DOHH2 (cell line): ENCODE measurements around the gene RPL5.

ENCODE experiments used
- H3F3A ChIP-seq: fragments of 200-600 bp; sonication (generic), shearing (Covaris generic); 2 replicates; pipeline ENCODE4 v1.6.0; 2016; ENCODE audit warnings: antibody characterized with exemption, mild to moderate bottlenecking; ENCODE audit not compliant: control insufficient read depth, insufficient read depth
- H3K27ac ChIP-seq: fragments of 200-600 bp; sonication (generic); 2 replicates; pipeline ENCODE4 v1.5.1; 2014; ENCODE audit warnings: low read depth, mild to moderate bottlenecking, low read length, moderate library complexity
- H3K27me3 ChIP-seq: fragments of 200-600 bp; sonication (generic); 2 replicates; pipeline ENCODE4 v1.6.1; 2014; ENCODE audit warnings: mild to moderate bottlenecking, low read length, mixed read lengths; ENCODE audit not compliant: control insufficient read depth
- H3K36me3 ChIP-seq: fragments of 200-600 bp; sonication (generic); 2 replicates; pipeline ENCODE4 v1.6.1; 2014; ENCODE audit warnings: mild to moderate bottlenecking, low read length, moderate library complexity, mixed read lengths; ENCODE audit not compliant: control insufficient read depth
- H3K4me1 ChIP-seq: fragments of 200-600 bp; sonication (generic); 2 replicates; pipeline ENCODE4 v1.6.1; 2014; ENCODE audit warnings: mild to moderate bottlenecking, low read length, mixed read lengths; ENCODE audit not compliant: control insufficient read depth
- H3K4me2 ChIP-seq: fragments of 200-600 bp; sonication (generic); 2 replicates; pipeline ENCODE4 v1.6.0; 2014; ENCODE audit warnings: mild to moderate bottlenecking, low read length, moderate library complexity
- H3K4me3 ChIP-seq: fragments of 200-600 bp; sonication (generic); 2 replicates; pipeline ENCODE4 v1.5.1; 2014; ENCODE audit warnings: mild to moderate bottlenecking, low read length, mixed read lengths
- H3K79me2 ChIP-seq: fragments of 200-600 bp; sonication (generic); 2 replicates; pipeline ENCODE4 v1.6.1; 2014; ENCODE audit warnings: mild to moderate bottlenecking, low read length, mixed read lengths; ENCODE audit not compliant: control insufficient read depth
- H3K9me2 ChIP-seq: fragments of 200-600 bp; sonication (generic); replicated peaks from 2 replicates; pipeline ENCODE4 v1.6.1; 2014; ENCODE audit warnings: mild to moderate bottlenecking, low read length, mixed read lengths; ENCODE audit not compliant: control insufficient read depth
- H3K9me3 ChIP-seq: fragments of 200-600 bp; sonication (generic); 2 replicates; pipeline ENCODE4 v1.6.1; 2014; ENCODE audit warnings: antibody characterized with exemption, low read length, mixed read lengths; ENCODE audit not compliant: control insufficient read depth, insufficient read depth
- H4K20me1 ChIP-seq: fragments of 200-600 bp; sonication (generic); 2 replicates; pipeline ENCODE4 v1.6.0; 2014; ENCODE audit warnings: low read depth, mild to moderate bottlenecking, antibody characterized with exemption, low read length, moderate library complexity; ENCODE audit not compliant: control insufficient read depth, insufficient read depth
- EZH2phosphoT487 ChIP-seq: fragments of 200-600 bp; sonication (generic); IDR thresholded peaks from 2 replicates; pipeline ENCODE4 v1.6.1; 2017; ENCODE audit warnings: borderline replicate concordance, mild to moderate bottlenecking, antibody characterized with exemption, low read length, moderate library complexity, mixed read lengths
- TF ChIP-seq, protein P1 (sequence below): fragments of 200-600 bp; sonication (generic); IDR thresholded peaks from one replicate; pipeline ENCODE4 v1.5.1; 2014; ENCODE audit warnings: antibody characterized with exemption, mild to moderate bottlenecking, low read depth, low read length; ENCODE audit not compliant: poor library complexity, severe bottlenecking

The RPL5 gene

DNA sequence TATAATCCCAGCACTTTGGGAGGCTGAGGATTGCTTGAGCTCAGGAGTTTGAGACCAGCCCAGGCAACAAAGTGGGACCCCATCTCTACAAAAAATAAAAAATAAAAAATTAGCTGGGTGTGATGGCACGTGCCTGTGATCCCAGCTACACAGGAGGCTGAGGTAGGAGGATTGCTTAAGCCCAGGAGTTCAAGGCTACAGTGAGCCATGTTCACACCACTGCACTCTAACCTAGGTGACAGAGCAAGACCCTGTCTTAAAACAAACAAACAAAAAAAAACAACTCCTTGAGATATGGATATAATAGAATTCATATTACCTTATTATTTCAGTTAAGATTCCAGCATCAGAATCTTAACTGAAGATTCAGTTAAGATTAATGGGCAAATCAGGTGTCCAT is 52.4 kb downstream of the RPL5 start:
- no peak overlapping the region for H3K27ac ChIP-seq
- H3K36me3 ChIP-seq: no peaks in the 10 kb centered on the region; the same call in 1 of the 2 replicates
- H3K4me1 ChIP-seq: peaks cover 23% of the 10 kb centered on the region
- H3K9me2 ChIP-seq: no peaks in the 10 kb centered on the region
- peaks cover 6% of the 10 kb centered on the region; the same call in 1 of the 2 replicates for H3F3A ChIP-seq
- H3K4me2 ChIP-seq: no peak overlapping the region
- H4K20me1 ChIP-seq: no peaks in the 10 kb centered on the region
- H3K9me3 ChIP-seq: no peaks in the 10 kb centered on the region; the same call in 1 of the 2 replicates
- TF ChIP-seq, protein P1, sequence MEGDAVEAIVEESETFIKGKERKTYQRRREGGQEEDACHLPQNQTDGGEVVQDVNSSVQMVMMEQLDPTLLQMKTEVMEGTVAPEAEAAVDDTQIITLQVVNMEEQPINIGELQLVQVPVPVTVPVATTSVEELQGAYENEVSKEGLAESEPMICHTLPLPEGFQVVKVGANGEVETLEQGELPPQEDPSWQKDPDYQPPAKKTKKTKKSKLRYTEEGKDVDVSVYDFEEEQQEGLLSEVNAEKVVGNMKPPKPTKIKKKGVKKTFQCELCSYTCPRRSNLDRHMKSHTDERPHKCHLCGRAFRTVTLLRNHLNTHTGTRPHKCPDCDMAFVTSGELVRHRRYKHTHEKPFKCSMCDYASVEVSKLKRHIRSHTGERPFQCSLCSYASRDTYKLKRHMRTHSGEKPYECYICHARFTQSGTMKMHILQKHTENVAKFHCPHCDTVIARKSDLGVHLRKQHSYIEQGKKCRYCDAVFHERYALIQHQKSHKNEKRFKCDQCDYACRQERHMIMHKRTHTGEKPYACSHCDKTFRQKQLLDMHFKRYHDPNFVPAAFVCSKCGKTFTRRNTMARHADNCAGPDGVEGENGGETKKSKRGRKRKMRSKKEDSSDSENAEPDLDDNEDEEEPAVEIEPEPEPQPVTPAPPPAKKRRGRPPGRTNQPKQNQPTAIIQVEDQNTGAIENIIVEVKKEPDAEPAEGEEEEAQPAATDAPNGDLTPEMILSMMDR: no peak
- no peak for TF ChIP-seq EZH2phosphoT487
- peaks cover 53% of the 10 kb centered on the region for H3K79me2 ChIP-seq
- no peaks in the 10 kb centered on the region for H3K27me3 ChIP-seq
- H3K4me3 ChIP-seq: no peak overlapping the region

DNA sequence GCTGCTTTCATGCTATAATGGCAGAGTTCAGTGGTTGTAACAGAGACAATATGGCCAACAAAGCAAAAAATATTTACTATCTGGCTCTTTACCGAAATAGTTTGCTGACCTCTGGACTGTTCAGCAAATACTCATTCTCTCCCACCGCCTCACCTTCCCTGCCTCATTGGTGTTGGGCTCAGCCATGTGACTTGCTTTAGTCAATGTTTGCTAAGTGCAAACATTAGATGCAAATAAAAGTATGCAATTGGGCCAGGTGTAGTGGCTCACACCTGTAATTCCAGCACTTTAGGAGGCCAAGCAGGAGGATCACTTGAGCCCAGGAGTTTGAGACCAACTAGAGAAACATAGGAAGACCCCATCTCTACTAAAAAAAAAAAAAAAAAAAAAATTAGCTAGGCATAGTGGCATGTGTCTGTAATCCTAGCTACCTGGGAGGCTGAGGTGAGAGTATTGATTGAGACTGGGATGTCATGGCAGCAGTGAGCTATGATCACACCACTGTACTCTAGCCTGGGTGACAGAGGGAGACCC is 55.1 kb downstream of the RPL5 start:
- Histone ChIP-seq H3K36me3 (no peaks in the 10 kb centered on the region; the same call in 1 of the 2 replicates), H4K20me1 (no peaks in the 10 kb centered on the region), H3K4me2 (no peak overlapping the region), H3K4me3 (no peak overlapping the region), H3K4me1 (peaks cover 23% of the 10 kb centered on the region), H3K9me3 (no peaks in the 10 kb centered on the region; the same call in 1 of the 2 replicates), H3K79me2 (peaks cover 46% of the 10 kb centered on the region), H3K9me2 (no peaks in the 10 kb centered on the region), H3K27ac (no peak overlapping the region), H3F3A (peaks cover 4% of the 10 kb centered on the region; the same call in 1 of the 2 replicates), H3K27me3 (no peaks in the 10 kb centered on the region)
- no peak for TF ChIP-seq EZH2phosphoT487
- TF ChIP-seq, protein P1: no peak

DNA sequence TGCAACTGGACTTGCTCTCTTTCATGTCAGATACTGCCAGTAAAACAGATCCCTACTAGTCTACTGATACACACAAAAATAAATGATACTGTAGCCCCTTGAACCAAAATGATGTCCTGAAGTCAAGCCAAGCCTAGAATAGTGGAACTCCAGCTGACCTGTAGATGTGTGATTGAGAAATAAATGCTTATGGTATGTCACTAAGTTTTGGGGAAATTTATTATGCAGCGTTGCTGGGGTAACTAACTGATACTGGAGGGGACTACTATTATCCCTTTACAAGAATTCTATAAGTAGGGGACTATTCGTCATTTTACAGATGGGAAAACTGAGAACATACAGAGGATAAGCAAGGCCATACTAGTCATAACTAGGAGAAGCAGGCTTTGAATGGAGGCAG is 55.6 kb downstream of the RPL5 start:
- Histone ChIP-seq H3K79me2 (peaks cover 43% of the 10 kb centered on the region), H3K4me1 (peaks cover 23% of the 10 kb centered on the region), H3K9me3 (no peaks in the 10 kb centered on the region; the same call in 1 of the 2 replicates), H3K27me3 (no peaks in the 10 kb centered on the region), H3K4me3 (no peak overlapping the region), H3K36me3 (no peaks in the 10 kb centered on the region; the same call in 1 of the 2 replicates), H3F3A (peaks cover 4% of the 10 kb centered on the region; the same call in 1 of the 2 replicates), H4K20me1 (no peaks in the 10 kb centered on the region), H3K9me2 (no peaks in the 10 kb centered on the region), H3K27ac (no peak overlapping the region), H3K4me2 (no peak overlapping the region)
- TF ChIP-seq EZH2phosphoT487: no peak
- TF ChIP-seq, protein P1: no peak
